ENCODE data around the gene PPP2R2C.

Gene PPP2R2C

DNA sequence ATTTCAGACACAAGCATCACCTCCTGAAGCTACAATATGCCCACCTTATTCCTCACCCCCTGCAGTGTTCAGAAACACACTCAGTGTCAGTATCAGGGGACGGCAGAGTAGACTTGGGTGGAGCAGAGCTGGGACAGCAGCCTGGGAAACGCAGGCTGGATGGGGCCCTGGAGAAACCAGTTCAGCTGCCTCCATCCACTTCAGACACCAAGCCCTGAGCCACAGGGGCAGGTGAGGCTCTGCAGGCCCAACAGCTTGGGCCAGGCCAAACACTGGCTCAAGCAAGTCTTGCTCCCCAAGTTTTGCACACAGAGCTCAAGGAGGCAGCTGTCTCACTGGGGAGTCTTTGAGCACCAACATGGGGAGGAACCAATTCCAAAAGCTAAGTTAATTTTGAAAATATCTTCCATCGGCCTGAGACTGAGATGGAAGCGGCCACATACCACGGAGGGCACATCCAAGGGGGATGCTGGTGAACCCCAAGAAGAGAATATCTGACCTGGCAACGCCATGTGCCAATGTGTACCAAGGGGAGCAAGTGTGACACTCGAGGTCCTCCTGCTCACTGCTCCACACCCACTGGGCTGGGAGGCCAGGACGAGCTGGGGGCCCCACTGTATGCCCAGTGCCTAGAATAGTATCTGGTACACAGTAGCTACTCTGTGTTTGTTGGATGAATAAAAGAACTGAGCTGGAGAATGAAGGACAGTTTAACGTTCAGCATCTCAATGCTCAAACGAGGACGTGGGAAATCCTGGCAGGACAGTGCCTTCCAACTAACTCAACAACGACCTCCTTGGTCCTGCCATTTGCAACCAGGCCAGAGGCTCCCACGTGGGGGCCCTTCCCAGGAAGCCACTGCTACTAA is 45.6 kb downstream of the PPP2R2C start:
- no peak for DNase-seq

DNA sequence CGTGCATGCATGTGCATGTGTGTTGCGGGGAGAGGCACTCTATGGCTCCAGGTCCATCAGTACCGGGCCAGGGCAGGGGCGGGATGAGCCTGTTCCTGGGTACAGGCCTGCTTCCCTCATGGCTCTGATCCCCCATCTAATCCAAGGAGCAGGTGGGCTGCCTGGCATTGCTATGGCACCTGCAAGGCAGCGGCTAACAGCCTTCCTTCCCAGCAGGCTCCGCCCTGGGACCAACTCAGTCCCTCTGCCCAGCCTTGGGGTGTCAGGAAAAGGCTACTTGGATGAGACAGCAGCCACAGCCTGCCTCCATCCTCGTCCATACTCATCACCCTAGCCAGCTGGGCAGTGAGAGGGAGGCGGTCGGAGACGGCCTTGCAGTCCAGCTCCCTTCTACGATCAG is 46.5 kb downstream of the PPP2R2C start:
- no peak for DNase-seq

DNA sequence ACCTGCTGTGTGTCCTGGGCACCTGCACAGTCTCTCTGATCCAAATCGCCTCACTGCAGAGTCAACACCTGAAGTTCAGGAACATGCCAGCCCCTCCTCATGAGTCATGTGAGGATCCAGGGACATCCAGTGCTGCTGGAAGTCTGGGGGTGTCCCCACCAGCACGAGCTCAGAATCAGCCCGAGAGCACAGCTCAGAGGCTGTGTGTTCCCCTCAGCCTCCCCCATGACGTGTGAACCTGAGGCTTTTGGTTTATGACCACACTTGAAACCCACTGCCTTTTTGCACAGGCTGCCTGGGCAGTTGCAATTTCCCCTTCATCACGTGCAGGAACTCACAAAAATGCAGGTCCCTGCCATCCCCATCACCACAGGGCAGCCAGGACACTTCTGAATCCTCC is 47.1 kb downstream of the PPP2R2C start:
- DNase-seq, result no peak

DNA sequence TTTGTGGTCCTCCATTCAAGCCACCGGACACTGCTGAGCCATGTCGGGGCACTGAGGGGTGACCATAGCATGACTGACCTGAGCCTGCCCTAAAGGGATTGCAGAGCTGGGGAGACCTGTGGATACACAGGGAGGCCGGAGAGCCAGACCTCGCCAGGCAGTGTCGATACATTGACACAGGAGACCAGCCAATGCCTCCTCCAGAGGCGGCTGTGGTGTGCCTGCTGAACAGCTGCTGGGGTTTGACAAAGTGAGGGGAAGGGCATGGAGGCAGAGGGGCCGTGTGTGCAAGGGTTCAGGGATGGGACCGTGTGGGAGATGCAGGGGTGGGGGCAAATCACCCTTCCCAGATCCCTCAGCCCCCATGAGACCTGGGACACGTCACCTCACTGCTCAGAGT is 48.0 kb downstream of the PPP2R2C start:
- DNase-seq, result no peak

DNA sequence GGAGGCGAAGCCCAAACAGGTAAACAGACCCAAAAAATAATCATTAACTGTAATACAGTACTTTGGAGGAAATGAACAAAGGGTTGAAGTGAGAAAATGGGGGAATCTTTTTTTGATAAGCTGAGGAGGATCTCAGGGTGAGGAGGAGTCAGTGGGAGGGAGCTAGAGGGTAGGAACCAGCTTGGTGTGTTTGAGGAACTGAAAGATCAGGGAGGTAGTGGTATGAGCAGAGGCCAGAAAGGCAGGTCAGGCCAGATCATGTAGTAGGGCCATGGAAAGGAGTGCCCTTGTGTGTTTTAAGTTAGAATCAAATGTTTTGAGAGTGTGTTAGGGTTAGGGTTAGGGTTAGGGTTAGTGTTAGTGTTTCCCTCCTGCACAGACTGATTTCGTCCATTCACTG is 48.8 kb downstream of the PPP2R2C start:
- DNase-seq, result no peak

DNA sequence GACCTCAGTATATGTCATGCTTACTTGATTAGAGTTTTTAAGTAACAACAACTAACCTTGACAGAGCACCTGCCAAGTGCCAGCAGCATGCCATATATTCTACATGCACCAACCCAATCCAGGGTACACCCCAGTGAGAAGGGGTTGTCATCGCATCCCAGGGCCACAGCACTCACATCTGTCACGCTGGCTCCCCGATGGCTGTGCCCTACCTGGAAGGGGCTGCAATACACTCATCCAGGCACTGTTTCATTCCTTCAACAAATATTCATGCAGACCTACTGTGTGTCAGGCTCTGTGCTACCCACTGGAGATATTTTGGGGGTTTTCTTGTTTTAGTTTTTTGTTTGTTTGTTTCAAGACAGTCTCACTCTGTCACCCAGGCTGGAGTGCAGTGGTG is 49.5 kb downstream of the PPP2R2C start:
- DNase-seq, result no peak

DNA sequence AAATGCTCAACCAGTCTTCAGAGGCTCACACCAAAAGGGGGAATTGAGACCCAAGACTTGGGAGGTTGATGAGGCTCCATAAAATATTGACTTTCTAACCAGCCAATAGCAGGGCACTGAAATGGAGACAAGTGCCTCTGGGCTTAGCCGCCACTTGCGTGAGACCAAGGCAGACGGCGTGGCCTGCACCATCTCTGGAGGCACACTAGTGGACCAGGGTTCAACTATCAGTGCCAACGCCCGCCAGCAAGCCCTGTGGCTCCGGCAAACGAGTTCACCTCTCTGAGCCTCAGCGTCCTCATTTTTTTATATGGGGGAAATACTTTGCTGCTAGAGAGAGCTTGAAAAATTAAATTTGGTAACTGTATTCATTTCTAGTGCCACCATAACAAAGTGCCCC is 50.3 kb downstream of the PPP2R2C start:
- no peak for DNase-seq

DNA sequence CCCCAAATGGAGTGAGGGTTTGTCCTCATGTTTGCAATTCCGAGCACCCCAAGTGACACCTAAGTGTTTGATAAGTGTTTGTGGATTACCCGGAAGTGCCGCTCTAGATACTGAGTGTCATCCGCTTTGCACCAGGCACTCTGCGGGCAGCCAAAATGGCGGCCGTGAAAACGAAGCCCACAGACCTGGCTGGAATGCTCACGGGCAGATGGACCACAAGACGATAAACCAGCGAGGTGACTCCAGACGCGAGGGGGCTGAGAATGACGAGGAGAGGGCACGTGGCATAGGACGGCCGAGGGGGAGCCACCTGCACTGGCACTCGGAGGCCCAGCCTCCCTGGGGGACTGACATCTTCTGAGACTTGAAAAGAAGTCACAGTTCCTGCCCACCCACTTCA is 51.0 kb downstream of the PPP2R2C start:
- no peak for DNase-seq

DNA sequence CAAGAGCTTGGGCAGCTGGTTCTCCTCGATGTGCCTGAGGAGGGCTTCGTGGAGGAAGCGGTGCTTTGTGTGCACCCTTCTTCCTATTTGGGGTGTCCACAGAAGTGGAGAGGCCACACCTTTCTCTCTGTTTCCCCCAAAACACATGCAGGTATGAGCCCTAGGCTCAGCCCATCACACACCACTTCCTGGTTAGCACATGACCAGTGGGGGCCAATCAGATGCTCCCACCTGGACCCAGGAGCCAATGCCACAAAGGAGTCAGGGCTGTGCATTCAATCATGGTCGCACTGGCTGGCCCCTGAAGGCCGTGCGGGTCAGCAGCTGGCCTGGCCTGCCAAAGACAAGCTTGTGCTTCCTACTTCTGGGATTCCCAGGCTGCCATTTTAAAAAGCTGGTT is 51.4 kb downstream of the PPP2R2C start:
- DNase-seq, result no peak

DNA sequence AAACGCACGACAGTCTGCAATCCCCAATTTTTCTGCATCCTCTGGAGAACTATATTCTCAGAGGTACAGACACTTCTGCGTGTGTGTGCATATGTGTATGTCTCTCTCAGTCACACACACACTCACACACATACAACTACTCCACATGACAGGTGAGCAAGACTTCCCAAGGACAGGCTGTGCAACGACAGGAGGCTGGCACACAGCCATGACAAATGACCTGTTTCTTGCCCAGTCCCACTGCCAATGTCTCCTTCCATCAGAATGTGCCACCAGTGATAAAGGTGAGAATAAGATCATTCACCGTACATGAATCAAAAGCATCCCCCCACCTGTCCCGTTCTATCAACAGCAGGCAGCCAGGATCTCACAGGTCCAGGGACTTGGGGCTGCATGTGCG is 52.4 kb downstream of the PPP2R2C start:
- no peak for DNase-seq

DNA sequence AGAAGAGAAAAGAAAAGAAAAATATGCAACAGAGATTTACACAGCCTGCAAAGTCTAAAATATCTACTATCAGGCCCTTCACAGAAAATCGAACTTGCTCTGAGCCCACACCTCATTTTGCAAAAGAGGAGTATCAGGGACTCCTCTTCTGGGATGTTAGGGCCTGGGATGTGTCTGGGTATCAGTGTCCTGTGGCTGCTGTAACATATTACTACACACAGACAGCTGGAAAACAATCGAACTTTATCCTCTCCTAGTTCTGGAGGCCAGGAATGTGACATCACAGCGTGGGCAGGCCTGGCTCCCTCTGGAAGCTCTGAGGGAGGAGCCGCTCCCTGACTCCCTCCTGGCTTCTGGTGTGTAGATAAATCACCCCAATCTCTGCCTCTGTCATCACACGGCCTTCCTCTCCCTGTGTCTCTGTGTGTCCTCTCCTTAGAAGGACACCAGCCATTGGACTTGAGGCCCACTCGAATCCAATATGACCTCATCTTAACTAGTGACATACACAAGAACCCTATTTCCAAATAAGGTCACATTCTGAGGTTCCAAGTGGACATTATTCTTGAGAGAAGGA is 52.9 kb downstream of the PPP2R2C start:
- peak in 16 of 56 donors; percentile 16 to 65 (median 42) for DNase-seq

DNA sequence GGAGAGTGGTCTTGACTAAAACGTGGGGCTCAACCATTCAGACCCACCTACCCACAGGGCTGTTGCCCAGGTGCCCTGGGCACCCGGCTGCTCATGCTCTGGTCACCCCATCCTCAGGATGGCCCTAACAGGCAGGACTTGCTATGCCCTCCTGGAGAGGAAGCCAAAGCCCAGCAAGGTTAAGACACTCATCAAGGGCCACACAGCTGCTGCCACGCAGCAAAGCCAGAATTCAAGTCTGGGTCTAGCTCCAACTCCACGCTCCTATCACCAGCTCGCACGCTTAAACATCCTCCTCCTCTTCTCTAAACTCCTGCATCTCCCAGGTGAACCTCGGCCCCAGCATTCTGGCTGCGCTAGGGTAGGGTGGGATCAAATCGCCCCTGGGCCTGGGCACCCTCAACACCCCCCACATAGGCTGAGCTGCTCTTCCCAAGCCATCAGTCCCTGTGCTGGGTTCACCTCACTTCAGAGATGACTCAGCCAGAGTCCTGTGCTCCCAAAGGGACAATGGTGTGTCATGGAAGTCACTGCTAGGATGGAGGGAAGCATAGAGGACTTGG is 54.1 kb downstream of the PPP2R2C start:
- DNase-seq, result no peak

DNA sequence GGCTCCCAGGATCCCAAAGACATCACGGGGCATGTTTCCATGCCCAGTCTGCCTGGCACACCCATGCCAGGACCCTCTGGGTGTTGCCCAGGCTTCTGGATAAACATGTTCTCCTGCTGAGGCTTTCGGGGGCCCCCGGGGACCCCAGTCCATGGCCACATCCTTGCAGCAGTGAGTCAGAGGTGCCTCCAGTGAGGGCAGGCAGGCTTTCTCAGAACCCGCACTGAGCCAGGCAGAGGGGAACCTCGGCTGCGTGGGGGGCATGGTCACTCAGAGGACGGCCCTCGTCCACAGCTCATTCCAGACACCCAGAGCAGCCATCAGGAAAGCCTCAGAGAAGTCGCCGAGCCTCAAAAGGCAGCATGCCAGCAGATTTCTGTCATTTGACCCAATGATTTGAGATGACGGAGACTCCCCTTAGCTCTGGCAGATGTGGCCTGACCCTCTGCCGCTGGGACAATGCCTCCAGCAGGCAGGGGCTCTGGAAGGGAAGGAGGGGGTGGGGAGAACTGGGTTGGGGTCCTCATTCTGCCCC is 54.8 kb downstream of the PPP2R2C start:
- DNase-seq, result no peak

DNA sequence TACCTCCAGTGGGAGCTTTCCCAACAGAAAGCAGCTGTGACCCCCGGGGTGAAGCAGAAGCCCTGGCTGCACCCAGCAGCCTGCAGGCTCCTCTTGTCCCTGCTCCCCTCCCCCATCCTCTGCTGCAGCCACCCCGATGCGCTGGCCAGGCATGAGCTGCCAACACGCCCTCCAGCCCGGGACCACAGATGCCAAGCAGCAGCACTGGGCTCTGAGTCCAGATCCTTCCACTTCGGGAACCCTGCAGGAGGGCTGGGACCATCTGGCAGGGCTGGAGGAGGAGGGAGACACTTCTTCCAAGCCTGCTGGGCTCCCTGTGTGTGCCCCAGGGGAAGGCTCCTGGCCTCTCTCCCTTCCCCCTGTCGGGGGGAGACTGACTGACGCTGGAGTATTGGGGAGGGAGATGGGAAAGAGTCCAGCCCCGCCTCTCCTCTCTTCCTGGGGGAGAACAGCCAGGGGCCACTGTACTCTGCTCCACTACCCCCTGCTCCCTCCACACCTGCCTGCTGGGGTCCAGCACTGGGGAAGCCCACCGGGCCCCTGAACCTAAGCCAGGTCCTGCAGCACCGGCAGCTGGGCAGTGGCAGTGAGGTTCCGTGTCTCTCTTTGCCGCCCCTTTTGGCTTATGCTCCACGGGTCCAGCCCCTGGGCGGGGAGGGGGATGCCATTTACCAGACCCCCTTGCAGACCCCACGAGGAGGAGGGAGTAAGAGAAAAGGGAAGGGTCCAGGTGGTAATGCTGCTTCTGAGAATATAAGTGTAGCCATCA is 55.7 kb downstream of the PPP2R2C start:
- peak in 45 of 56 donors; percentile 15 to 85 (median 56) for DNase-seq

DNA sequence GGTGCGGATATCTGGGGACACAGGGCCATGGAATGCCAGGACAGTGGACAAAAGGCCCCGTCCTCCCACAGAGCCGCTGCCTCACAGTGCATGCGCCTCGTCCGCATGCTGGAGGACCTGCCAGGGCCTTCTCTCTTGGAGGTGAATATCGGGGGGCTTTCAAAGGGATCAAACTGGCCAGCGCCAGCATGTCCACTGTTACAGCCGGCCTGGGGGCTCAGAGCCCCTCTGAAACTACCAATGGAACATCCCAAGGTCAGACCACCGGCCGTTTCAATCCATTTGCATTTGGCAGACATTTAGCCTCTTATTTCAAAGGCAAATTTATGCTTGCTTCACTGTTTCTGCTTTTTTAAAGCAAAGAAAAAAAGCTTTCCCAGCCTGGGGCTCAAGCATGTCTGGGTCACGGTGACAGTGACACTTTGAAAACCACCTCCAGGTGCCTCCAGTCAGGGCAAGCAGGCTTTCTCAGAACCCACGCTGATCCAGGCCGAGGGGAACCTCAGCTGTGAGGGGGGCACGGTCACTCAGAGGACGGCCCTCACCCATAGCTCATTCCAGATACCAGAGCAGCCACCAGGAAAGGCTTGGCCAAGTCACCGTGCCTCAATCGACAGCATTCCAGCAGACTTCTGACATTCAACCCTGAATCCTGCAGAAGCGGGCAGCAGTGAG is 57.2 kb downstream of the PPP2R2C start:
- peak in 2 of 56 donors; percentile 34 to 38 for DNase-seq

DNA sequence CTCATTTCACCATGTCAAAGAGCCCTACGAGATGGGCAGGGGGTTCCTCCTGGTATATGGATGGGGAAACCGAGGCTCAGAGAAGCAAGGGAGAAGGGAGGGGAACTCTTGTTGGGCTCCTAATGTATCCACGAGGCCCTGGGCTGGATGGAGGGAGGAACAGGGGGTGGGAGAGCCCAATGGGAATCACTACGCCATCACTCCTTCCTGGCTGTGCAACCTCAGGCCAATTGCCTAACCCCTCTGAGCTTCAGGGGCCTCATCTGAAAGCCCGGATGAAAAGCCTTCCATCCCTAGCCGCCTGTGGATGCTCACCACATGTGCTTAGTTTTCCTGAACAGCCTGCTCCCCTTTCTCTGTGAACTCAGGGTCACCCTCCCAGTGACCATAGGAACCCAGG is 57.8 kb downstream of the PPP2R2C start:
- DNase-seq, result no peak

DNA sequence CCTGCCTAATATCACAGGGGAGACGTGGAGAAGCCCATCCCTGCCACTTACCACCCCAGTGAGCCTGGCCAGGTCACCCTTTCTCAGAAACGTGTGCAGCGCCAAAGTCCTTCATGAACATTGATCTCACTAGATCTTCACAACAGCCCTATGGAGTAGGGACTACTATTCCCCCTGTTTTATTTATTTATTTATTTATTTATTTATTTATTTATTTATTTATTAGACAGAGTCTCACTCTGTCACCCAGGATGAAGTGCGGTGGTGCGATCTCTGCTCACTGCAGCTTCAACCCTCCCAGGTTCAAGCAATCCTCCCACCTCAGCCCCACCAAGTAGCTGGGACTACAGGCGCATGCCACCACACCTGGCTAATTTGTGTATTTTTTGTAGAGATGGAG is 61.8 kb downstream of the PPP2R2C start:
- no peak for DNase-seq

DNA sequence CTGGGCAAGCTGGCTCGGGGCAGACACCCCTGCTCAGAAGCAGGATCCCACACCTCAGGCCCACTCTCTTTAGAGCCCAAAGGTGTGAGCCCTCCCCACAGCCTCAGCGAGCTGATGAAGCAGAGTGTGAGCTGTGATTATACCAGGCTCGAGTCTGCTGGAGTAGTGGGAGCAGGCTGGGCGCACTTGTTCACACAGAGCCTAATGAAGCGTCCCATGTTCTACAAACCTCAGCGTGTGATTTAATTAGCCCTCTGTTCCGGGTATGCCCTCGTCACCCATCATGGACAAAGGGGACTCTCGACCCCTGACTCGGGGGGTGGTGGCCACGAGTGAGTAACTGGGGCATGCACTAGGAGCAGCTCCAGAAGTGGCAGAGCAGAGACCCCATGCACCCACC is 62.3 kb downstream of the PPP2R2C start:
- DNase-seq, result no peak

DNA sequence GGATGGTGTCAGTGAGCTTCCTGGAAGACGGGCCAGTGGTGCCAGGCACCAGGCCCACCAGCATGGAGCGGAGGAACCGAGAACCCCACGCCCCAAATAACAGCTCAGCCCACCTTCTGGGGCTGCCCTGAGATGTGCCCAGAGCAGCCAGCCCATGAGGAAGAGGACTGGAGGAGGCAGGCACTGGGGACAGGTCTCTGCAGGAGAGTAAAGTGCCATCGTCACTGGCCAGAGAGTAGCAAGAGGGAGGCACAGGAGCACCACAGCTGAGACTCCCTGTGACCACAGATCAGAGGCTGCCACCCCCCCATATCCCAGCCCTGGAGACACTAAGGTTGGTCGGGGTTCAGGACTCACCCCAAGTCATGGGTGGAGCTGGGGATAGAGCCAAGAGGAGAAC is 63.0 kb downstream of the PPP2R2C start:
- DNase-seq, result no peak

DNA sequence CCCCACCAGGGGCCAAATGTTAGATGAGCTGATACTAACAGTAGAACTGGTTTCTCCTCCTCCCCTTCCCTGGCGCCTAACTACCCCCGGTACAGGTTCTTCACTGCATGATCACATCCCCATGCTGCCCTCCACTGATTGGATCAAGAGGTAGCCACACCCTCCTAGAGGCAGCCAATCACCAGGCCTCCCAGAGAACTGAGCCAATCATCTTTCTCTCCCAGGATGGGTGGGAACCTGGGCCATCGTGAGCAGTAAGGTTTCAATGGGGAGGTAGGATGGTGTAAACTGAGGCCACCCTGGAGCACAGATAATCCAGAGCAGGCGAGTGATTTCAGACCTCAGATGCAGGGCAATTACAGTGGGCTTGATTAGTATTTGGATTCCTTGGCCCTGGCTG is 64.2 kb downstream of the PPP2R2C start:
- DNase-seq, result no peak

DNA sequence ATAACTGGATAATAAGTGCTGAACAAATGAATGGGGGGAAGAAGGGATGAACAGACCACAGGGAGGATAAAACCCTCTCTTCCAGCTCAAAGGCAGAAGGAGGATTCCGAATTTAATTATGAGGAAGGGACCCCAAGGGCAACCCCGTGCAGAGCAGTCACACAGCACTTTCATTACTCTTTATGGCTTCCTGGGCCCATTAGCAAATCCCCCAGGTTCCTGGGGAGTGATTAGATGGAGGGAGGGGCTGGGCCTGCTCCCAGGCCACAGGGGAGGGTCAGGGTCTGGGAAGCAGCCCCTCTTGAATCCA is 67.1 kb downstream of the PPP2R2C start:
- no peak for DNase-seq

Data from amygdala (tissue), 56 donors.